Mesenchymal stem cell (in vitro differentiated cells and primary cell): ENCODE results near the gene ASPRV1.
"Not testable (repeated sequence)": the region's sequence is repeated elsewhere in the genome, so short reads cannot be mapped to it uniquely, and the experiment has no call there.

Experiments used
- DNase-seq: peaks from one replicate; pipeline ENCODE4 v3.0.0-alpha.2; 2013
- H2AFZ ChIP-seq: one replicate; pipeline ENCODE4 v1.6.1; 2013; ENCODE audit warnings: low read depth, mild to moderate bottlenecking, control low read depth, inconsistent platforms, low read length, moderate library complexity
- H2AK5ac ChIP-seq: 2 replicates; pipeline ENCODE4 v1.6.1; 2013; ENCODE audit warnings: low read length, moderate library complexity, mild to moderate bottlenecking, inconsistent platforms; ENCODE audit not compliant: severe bottlenecking
- H2BK120ac ChIP-seq: one replicate; pipeline ENCODE4 v1.6.1; 2013; ENCODE audit warnings: low read depth, mild to moderate bottlenecking, inconsistent platforms, low read length, moderate library complexity
- H2BK12ac ChIP-seq, 2 experiments: one replicate each; pipeline ENCODE4 v1.6.1; 2013; ENCODE audit warnings: inconsistent platforms in 2 of 2, low read length in 2 of 2, mild to moderate bottlenecking in 2 of 2, moderate library complexity in 2 of 2, control low read depth in 1 of 2
- H2BK15ac ChIP-seq: one replicate; pipeline ENCODE4 v1.6.1; 2013; ENCODE audit warnings: mild to moderate bottlenecking, low read depth, inconsistent platforms; ENCODE audit not compliant: poor library complexity, severe bottlenecking
- H2BK5ac ChIP-seq: 2 replicates; pipeline ENCODE4 v1.6.1; 2013; ENCODE audit warnings: low read depth, mild to moderate bottlenecking, low read length, control low read depth, inconsistent platforms; ENCODE audit not compliant: poor library complexity, severe bottlenecking
- H3K14ac ChIP-seq, 2 experiments: one replicate each; pipeline ENCODE4 v1.6.1; 2013; ENCODE audit warnings: inconsistent platforms in 2 of 2, low read length in 2 of 2, control low read depth in 1 of 2, mild to moderate bottlenecking in 1 of 2, moderate library complexity in 1 of 2
- H3K18ac ChIP-seq, 2 experiments: one replicate each; pipeline ENCODE4 v1.6.1; 2013; ENCODE audit warnings: inconsistent platforms in 2 of 2, low read length in 2 of 2, control low read depth in 1 of 2, low read depth in 1 of 2, mild to moderate bottlenecking in 1 of 2
- H3K23ac ChIP-seq, 2 experiments: one replicate each; pipeline ENCODE4 v1.6.1; 2013; ENCODE audit warnings: inconsistent platforms in 2 of 2, low read length in 2 of 2, mild to moderate bottlenecking in 2 of 2, moderate library complexity in 2 of 2, control low read depth in 1 of 2
- H3K27ac ChIP-seq: 2 replicates; pipeline ENCODE4 v1.5.1; 2013; ENCODE audit warnings: mild to moderate bottlenecking, moderate library complexity, low read length, control low read depth, inconsistent platforms; ENCODE audit not compliant: poor library complexity, severe bottlenecking
- H3K27me3 ChIP-seq, 2 experiments: 2 replicates each; pipeline versions ENCODE4 v1.6.1 to v1.7.0; 2013; ENCODE audit warnings: low read length in 2 of 2, mild to moderate bottlenecking in 2 of 2, moderate library complexity in 2 of 2, control low read depth in 1 of 2, inconsistent platforms in 1 of 2; ENCODE audit not compliant: control insufficient read depth in 1 of 2, insufficient read depth in 1 of 2
- H3K36me3 ChIP-seq, 2 experiments: 2 replicates each; pipeline versions ENCODE4 v1.6.1 to v1.7.0; 2013; ENCODE audit warnings: low read length in 2 of 2, control low read depth in 1 of 2, inconsistent platforms in 1 of 2, low read depth in 1 of 2, mild to moderate bottlenecking in 1 of 2; ENCODE audit not compliant: insufficient read depth in 2 of 2, control insufficient read depth in 1 of 2
- H3K4ac ChIP-seq, 2 experiments: one replicate each; pipeline ENCODE4 v1.6.1; 2013; ENCODE audit warnings: inconsistent platforms in 2 of 2, low read length in 2 of 2, mild to moderate bottlenecking in 2 of 2, moderate library complexity in 2 of 2, control low read depth in 1 of 2, low read depth in 1 of 2
- H3K4me1 ChIP-seq: 2 replicates; pipeline ENCODE4 v1.6.1; 2013; ENCODE audit warnings: low read depth, low read length, control low read depth; ENCODE audit not compliant: control insufficient read depth, insufficient read depth
- H3K4me2 ChIP-seq: 2 replicates; pipeline ENCODE4 v1.6.1; 2013; ENCODE audit warnings: low read length, mild to moderate bottlenecking, inconsistent platforms; ENCODE audit not compliant: poor library complexity, severe bottlenecking
- H3K4me3 ChIP-seq, 2 experiments: 2 replicates each; pipeline versions ENCODE4 v1.5.1 to v1.7.0; 2013; ENCODE audit warnings: low read length in 2 of 2, mild to moderate bottlenecking in 2 of 2, control low read depth in 1 of 2, low read depth in 1 of 2; ENCODE audit not compliant: insufficient read depth in 1 of 2
- H3K79me1 ChIP-seq: replicated peaks from 2 replicates; pipeline ENCODE4 v1.6.1; 2013; ENCODE audit warnings: mild to moderate bottlenecking, control low read depth, low read length, inconsistent platforms; ENCODE audit not compliant: poor library complexity, severe bottlenecking
- H3K9ac ChIP-seq: 2 replicates; pipeline ENCODE4 v1.7.0; 2013; ENCODE audit warnings: mild to moderate bottlenecking, low read length, moderate library complexity
- H3K9me3 ChIP-seq: 2 replicates; pipeline ENCODE4 v1.7.0; 2013; ENCODE audit warnings: mild to moderate bottlenecking, low read length; ENCODE audit not compliant: control insufficient read depth
- H4K8ac ChIP-seq: one replicate; pipeline ENCODE4 v1.6.1; 2013; ENCODE audit warnings: inconsistent platforms, mild to moderate bottlenecking, low read length, moderate library complexity
- H4K91ac ChIP-seq: one replicate; pipeline ENCODE4 v1.6.1; 2013; ENCODE audit warnings: mild to moderate bottlenecking, low read length, inconsistent platforms
- WGBS: methylation state at CpG from one replicate; pipeline ENCODE4 v1.1.7; 2013; ENCODE audit warnings: mixed read lengths; 5-methylcytosine and 5-hydroxymethylcytosine counted together

The ASPRV1 gene

GRCh38 chr2:70003093-70003830 is 41.8 kb upstream of the ASPRV1 start:
- no peaks in the 10 kb centered on the region for H3K9me3 ChIP-seq
- 97% methylated on average over 6 of the region's 6 CpGs for WGBS
- no peak overlapping the region for H3K27ac ChIP-seq
- H3K4ac ChIP-seq: no peak overlapping the region
- H4K91ac ChIP-seq: no peak overlapping the region
- no peaks in the 10 kb centered on the region for H3K4me1 ChIP-seq
- no peak for DNase-seq
- no peak overlapping the region for H3K4me3 ChIP-seq
- no peaks in the 10 kb centered on the region for H3K27me3 ChIP-seq
- H2BK120ac ChIP-seq: no peak overlapping the region
- H3K18ac ChIP-seq: no peak overlapping the region
- no peak overlapping the region for H3K9ac ChIP-seq
- H2BK12ac ChIP-seq: no peak overlapping the region
- no peak overlapping the region for H4K8ac ChIP-seq
- no peak overlapping the region for H2AFZ ChIP-seq
- H3K79me1 ChIP-seq: no peaks in the 10 kb centered on the region
- no peak overlapping the region for H3K14ac ChIP-seq
- no peak overlapping the region for H2AK5ac ChIP-seq
- H3K36me3 ChIP-seq: no peaks in the 10 kb centered on the region
- H2BK15ac ChIP-seq: no peak overlapping the region
- H3K23ac ChIP-seq: no peak overlapping the region
- no peak overlapping the region for H2BK5ac ChIP-seq
- H3K4me2 ChIP-seq: no peak overlapping the region

GRCh38 chr2:70002241-70002899 is 40.9 kb upstream of the ASPRV1 start:
- Histone ChIP-seq H2AFZ (no peak overlapping the region), H3K9ac (no peak overlapping the region), H3K36me3 (no peaks in the 10 kb centered on the region), H2BK120ac (no peak overlapping the region), H4K8ac (no peak overlapping the region), H3K79me1 (no peaks in the 10 kb centered on the region), H3K27me3 (no peaks in the 10 kb centered on the region), H3K4me3 (no peak overlapping the region), H3K4ac (no peak overlapping the region), H3K18ac (no peak overlapping the region), H3K27ac (no peak overlapping the region), H2AK5ac (no peak overlapping the region), H3K23ac (no peak overlapping the region), H2BK12ac (no peak overlapping the region), H3K4me1 (peaks cover 2% of the 10 kb centered on the region), H4K91ac (no peak overlapping the region), H2BK15ac (no peak overlapping the region), H3K4me2 (no peak overlapping the region), H2BK5ac (no peak overlapping the region), H3K14ac (no peak overlapping the region), H3K9me3 (no peaks in the 10 kb centered on the region)
- DNase-seq: no peak
- 64% methylated on average over 2 of the region's 2 CpGs for WGBS

- not testable (repeated sequence) for H3K36me3 ChIP-seq, H3K23ac ChIP-seq, H2BK5ac ChIP-seq, H3K27me3 ChIP-seq, H2AFZ ChIP-seq, H3K27ac ChIP-seq, H2BK12ac ChIP-seq, H2BK15ac ChIP-seq, H3K4ac ChIP-seq, H4K8ac ChIP-seq, H3K9me3 ChIP-seq, H3K18ac ChIP-seq, H3K14ac ChIP-seq, H3K79me1 ChIP-seq, H4K91ac ChIP-seq, H3K9ac ChIP-seq, H2AK5ac ChIP-seq, DNase-seq, H3K4me2 ChIP-seq, H3K4me1 ChIP-seq, H3K4me3 ChIP-seq, H2BK120ac ChIP-seq
- 93% methylated on average over 3 of the region's 6 CpGs for WGBS
Observed at GRCh38 chr2:70000529-70000928, 39.1 kb upstream of the ASPRV1 start.

- no peak overlapping the region for H4K8ac ChIP-seq
- no peak overlapping the region for H2BK5ac ChIP-seq
- no peak overlapping the region for H2BK12ac ChIP-seq
- peaks cover 5% of the 10 kb centered on the region for H3K4me1 ChIP-seq
- no peak overlapping the region for H2AFZ ChIP-seq
- no peak overlapping the region for H3K23ac ChIP-seq
- no peak overlapping the region for H2BK15ac ChIP-seq
- no peaks in the 10 kb centered on the region for H3K27me3 ChIP-seq
- WGBS: 97% methylated on average over 6 of the region's 6 CpGs
- H3K9me3 ChIP-seq: no peaks in the 10 kb centered on the region
- no peak overlapping the region for H3K14ac ChIP-seq
- no peaks in the 10 kb centered on the region for H3K79me1 ChIP-seq
- no peak for DNase-seq
- no peak overlapping the region for H3K4ac ChIP-seq
- H3K4me2 ChIP-seq: no peak overlapping the region
- H2AK5ac ChIP-seq: no peak overlapping the region
- peaks cover 7 to 9% of the 10 kb centered on the region in 2 experiments for H3K36me3 ChIP-seq
- H4K91ac ChIP-seq: no peak overlapping the region
- H3K4me3 ChIP-seq: no peak overlapping the region
- H2BK120ac ChIP-seq: no peak overlapping the region
- no peak overlapping the region for H3K9ac ChIP-seq
- H3K18ac ChIP-seq: peak overlapping the region in 1 of 2 experiments; percentile 42
- no peak overlapping the region for H3K27ac ChIP-seq
Observed at GRCh38 chr2:69998761-69999160, 37.3 kb upstream of the ASPRV1 start.
